Activated B cell treated with CpG ODN at 0.5 μM for 24 hours (primary cell): ENCODE results near the gene ING1. TPM values are rescaled to one million over a fixed set of nuclear protein-coding genes. Genes with fewer than 3 reads are reported as not detected.

ENCODE experiments used
- total RNA-seq: library from RNA; stranded (reverse); gene quantifications from 2 replicates; pipeline ENCODE4 v1.2.3, GENCODE V29; 2022

ING1 gene
- total RNA-seq, 1 donor from 2014 or later = 14.3 TPM

Other genes starting within 250 kb of the ING1 start
- gene RAB20, start 152.0 kb upstream of the ING1 start, total RNA-seq = 2.7 and 3.1 TPM in 2 replicates
- gene NAXD, start 98.2 kb upstream of the ING1 start, total RNA-seq = 31.1 and 32.7 TPM in 2 replicates
- gene CARS2, start 7.6 kb upstream of the ING1 start, total RNA-seq = 90.1 and 115 TPM in 2 replicates
- 212 and 256 TPM in 2 replicates for gene ANKRD10, start 201.4 kb downstream of the ING1 start, total RNA-seq